H9 (cell line): ENCODE data around the gene EMC9. TPM values are rescaled to one million over a fixed set of nuclear protein-coding genes. Genes with fewer than 3 reads are reported as not detected.

ENCODE experiments used
- DNase-seq: peaks from one replicate; pipeline ENCODE4 v3.0.0-alpha.2; 2017
- H2AFZ ChIP-seq: one replicate; pipeline ENCODE4 v1.6.1; 2013; ENCODE audit warnings: mild to moderate bottlenecking, low read length, control low read depth, moderate library complexity
- H2AK5ac ChIP-seq: 2 replicates; pipeline ENCODE4 v1.6.1; 2013; ENCODE audit warnings: low read length, control low read depth, mixed read lengths; ENCODE audit not compliant: insufficient read length
- H2BK120ac ChIP-seq: one replicate; pipeline ENCODE4 v1.6.1; 2013; ENCODE audit warnings: low read depth, mild to moderate bottlenecking, low read length, control low read depth, inconsistent platforms; ENCODE audit not compliant: poor library complexity, severe bottlenecking
- H2BK12ac ChIP-seq: 2 replicates; pipeline ENCODE4 v1.6.1; 2013; ENCODE audit warnings: low read length, control low read depth, mixed read lengths, low read depth; ENCODE audit not compliant: insufficient read length
- H2BK15ac ChIP-seq: 2 replicates; pipeline ENCODE4 v1.6.1; 2013; ENCODE audit warnings: low read depth, low read length, control low read depth
- H2BK20ac ChIP-seq: one replicate; pipeline ENCODE4 v1.6.1; 2013; ENCODE audit warnings: low read depth, mild to moderate bottlenecking, low read length, control low read depth, inconsistent platforms; ENCODE audit not compliant: poor library complexity, severe bottlenecking
- H2BK5ac ChIP-seq: 2 replicates; pipeline ENCODE4 v1.6.1; 2013; ENCODE audit warnings: low read length, control low read depth, mixed read lengths; ENCODE audit not compliant: insufficient read length
- H3K14ac ChIP-seq: 2 replicates; pipeline ENCODE4 v1.6.1; 2013; ENCODE audit warnings: low read length, control low read depth; ENCODE audit not compliant: insufficient read depth
- H3K18ac ChIP-seq: 2 replicates; pipeline ENCODE4 v1.6.1; 2013; ENCODE audit warnings: low read depth, mild to moderate bottlenecking, mixed read lengths, low read length, control low read depth; ENCODE audit not compliant: insufficient read length
- H3K23ac ChIP-seq: 2 replicates; pipeline ENCODE4 v1.6.1; 2013; ENCODE audit warnings: low read length, control low read depth, mixed read lengths, low read depth; ENCODE audit not compliant: insufficient read length
- H3K23me2 ChIP-seq: 2 replicates; pipeline ENCODE4 v1.6.1; 2013; ENCODE audit warnings: low read depth, mild to moderate bottlenecking, mixed read lengths, low read length, control low read depth; ENCODE audit not compliant: insufficient read length, poor library complexity, severe bottlenecking
- H3K27ac ChIP-seq: 2 replicates; pipeline ENCODE4 v1.5.1; 2013; ENCODE audit warnings: low read length, control low read depth, mixed read lengths, low read depth; ENCODE audit not compliant: insufficient read length
- H3K27me3 ChIP-seq: 2 replicates; pipeline ENCODE4 v1.6.1; 2013; ENCODE audit warnings: low read length, control low read depth, inconsistent platforms; ENCODE audit not compliant: insufficient read depth
- H3K4ac ChIP-seq: 2 replicates; pipeline ENCODE4 v1.6.1; 2013; ENCODE audit warnings: low read depth, mild to moderate bottlenecking, control low read depth, inconsistent platforms, low read length, moderate library complexity
- H3K4me1 ChIP-seq: 2 replicates; pipeline ENCODE4 v1.6.1; 2013; ENCODE audit warnings: low read length, control low read depth, inconsistent platforms; ENCODE audit not compliant: insufficient read depth
- H3K4me2 ChIP-seq: 2 replicates; pipeline ENCODE4 v1.6.1; 2013; ENCODE audit warnings: low read length, control low read depth, mixed read lengths; ENCODE audit not compliant: insufficient read length, insufficient read depth
- H3K56ac ChIP-seq: 2 replicates; pipeline ENCODE4 v1.6.1; 2013; ENCODE audit warnings: low read depth, mild to moderate bottlenecking, mixed read lengths, low read length, control low read depth; ENCODE audit not compliant: insufficient read length
- H3K79me1 ChIP-seq: 2 replicates; pipeline ENCODE4 v1.6.1; 2013; ENCODE audit warnings: low read depth, mild to moderate bottlenecking, moderate library complexity, low read length, control low read depth, inconsistent platforms; ENCODE audit not compliant: insufficient read depth, poor library complexity, severe bottlenecking
- H3K79me2 ChIP-seq: 2 replicates; pipeline ENCODE4 v1.6.1; 2013; ENCODE audit warnings: low read length, control low read depth, inconsistent platforms; ENCODE audit not compliant: insufficient read depth
- H3K9ac ChIP-seq: 2 replicates; pipeline ENCODE4 v1.6.1; 2013; ENCODE audit warnings: low read length, control low read depth, mixed read lengths; ENCODE audit not compliant: insufficient read length; ENCODE audit errors: extremely low read depth
- H3K9me3 ChIP-seq: one replicate; pipeline ENCODE4 v1.6.1; 2013; ENCODE audit warnings: low read depth, low read length, inconsistent platforms; ENCODE audit not compliant: control insufficient read depth
- H3T11ph ChIP-seq: one replicate; pipeline ENCODE4 v1.6.1; 2013; ENCODE audit warnings: mild to moderate bottlenecking, low read length, control low read depth, inconsistent platforms
- H4K20me1 ChIP-seq: one replicate; pipeline ENCODE4 v1.6.1; 2013; ENCODE audit not compliant: control insufficient read depth, insufficient read length, insufficient read depth
- H4K5ac ChIP-seq: 2 replicates; pipeline ENCODE4 v1.6.1; 2013; ENCODE audit warnings: low read depth, mild to moderate bottlenecking, mixed read lengths, low read length, control low read depth; ENCODE audit not compliant: insufficient read length
- H4K8ac ChIP-seq: replicated peaks from 2 replicates; pipeline ENCODE4 v1.6.1; 2013; ENCODE audit warnings: low read length, control low read depth, mixed read lengths, low read depth; ENCODE audit not compliant: insufficient read length
- H4K91ac ChIP-seq: 2 replicates; pipeline ENCODE4 v1.6.1; 2013; ENCODE audit warnings: low read depth, mild to moderate bottlenecking, moderate library complexity, mixed read lengths, low read length, control low read depth; ENCODE audit not compliant: insufficient read length
- H3K27ac Mint-ChIP-seq, 3 experiments: 2 replicates in 2 of 3; 3 replicates in 1 of 3; pipeline ENCODE4 v1.8.0; 2020 to 2021; ENCODE audit warnings: mixed read lengths in 3 of 3, mild to moderate bottlenecking in 1 of 3, moderate library complexity in 1 of 3
- H3K27me3 Mint-ChIP-seq: 2 replicates; pipeline ENCODE4 v1.8.0; 2021; ENCODE audit warnings: low read depth, mild to moderate bottlenecking, moderate library complexity, mixed read lengths
- H3K36me3 Mint-ChIP-seq, 3 experiments: 2 replicates in 2 of 3; 3 replicates in 1 of 3; pipeline ENCODE4 v1.8.0; 2020 to 2021; ENCODE audit warnings: low read depth in 3 of 3, mixed read lengths in 3 of 3; ENCODE audit not compliant: insufficient read depth in 1 of 3
- H3K4me1 Mint-ChIP-seq, 2 experiments: 2 replicates each; pipeline ENCODE4 v1.8.0; 2020; ENCODE audit warnings: mixed read lengths in 2 of 2
- H3K4me3 Mint-ChIP-seq, 2 experiments: 2 replicates in 1 of 2; 3 replicates in 1 of 2; pipeline ENCODE4 v1.8.0; 2020 to 2021; ENCODE audit warnings: mild to moderate bottlenecking in 2 of 2, mixed read lengths in 2 of 2, moderate library complexity in 1 of 2
- H3K9me3 Mint-ChIP-seq, 2 experiments: 2 replicates in 1 of 2; 3 replicates in 1 of 2; pipeline ENCODE4 v1.8.0; 2020; ENCODE audit warnings: mild to moderate bottlenecking in 2 of 2, mixed read lengths in 2 of 2, moderate library complexity in 1 of 2
- WGBS: extraction: QIAGEN DNeasy Blood & Tissue Kit; methylation state at CpG from one replicate; pipeline ENCODE4 v1.1.7; 2013; ENCODE audit warnings: missing lambda C conversion rate, low lambda C conversion rate, mixed read lengths; ENCODE audit not compliant: insufficient read length; ENCODE audit errors: extremely low coverage; 5-methylcytosine and 5-hydroxymethylcytosine counted together
- total RNA-seq: library from RNA; stranded (reverse); gene quantifications from 2 replicates; pipeline ENCODE4 v1.2.1, GENCODE V29; 2021
- TF ChIP-seq, protein P1 (sequence below): fragments of 200-600 bp; sonication (generic); conservative IDR thresholded peaks from 3 replicates; pipeline ENCODE4 v1.8.0; 2021; ENCODE audit warnings: antibody characterized with exemption, mild to moderate bottlenecking

The EMC9 gene
- total RNA-seq, 1 experiment from 2014 or later = 52.9 TPM

DNA sequence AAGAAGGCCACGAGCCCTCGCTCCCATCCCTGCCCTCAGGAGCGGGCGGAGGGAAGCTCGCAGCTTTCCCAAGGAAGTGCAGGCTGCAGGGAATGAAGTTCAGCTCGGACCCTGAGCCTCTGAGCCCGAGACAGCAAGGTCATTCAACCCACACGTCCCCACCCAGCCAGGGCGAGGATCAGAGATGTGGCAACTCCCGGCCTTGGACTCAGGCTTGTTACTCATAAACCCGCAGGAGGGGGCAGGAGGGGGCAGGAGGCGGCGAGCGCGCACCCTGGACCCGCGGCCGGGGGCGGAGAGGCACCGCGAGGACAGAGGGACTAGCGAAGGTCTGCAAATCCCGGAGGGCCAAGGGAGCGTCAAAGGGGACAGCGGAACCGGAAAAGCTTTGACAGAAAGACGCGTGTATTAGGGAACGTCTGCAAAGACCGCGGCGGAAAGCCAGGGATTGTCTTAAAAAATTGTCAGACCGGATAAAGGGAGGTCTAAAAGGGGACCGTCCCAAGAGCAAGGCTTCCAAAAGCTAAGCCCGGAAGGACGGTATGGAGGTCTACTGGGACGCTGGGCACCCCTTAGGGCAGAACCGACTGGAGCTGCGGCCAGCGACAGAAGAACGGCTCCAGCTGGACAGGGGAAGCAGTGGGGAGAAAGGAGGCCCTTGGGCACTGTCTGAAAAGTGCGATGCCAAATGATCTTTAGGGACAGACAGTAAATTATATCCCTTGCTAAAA lies 27.4 kb downstream of the EMC9 start:
- H3K27ac Mint-ChIP-seq = peak overlapping the region; percentile 93 to 100 (median 98); a peak in 6 of 7 replicates
- Histone ChIP-seq H2BK20ac (no peak overlapping the region), H2BK5ac (no peak overlapping the region), H4K8ac (no peak overlapping the region), H3K9me3 (no peaks in the 10 kb centered on the region), H2BK15ac (no peak overlapping the region), H2BK120ac (no peak overlapping the region), H3K27me3 (no peaks in the 10 kb centered on the region), H4K5ac (no peak overlapping the region), H3K56ac (no peak overlapping the region), H3K9ac (peak overlapping the region; percentile 41), H3K4ac (no peak overlapping the region), H3K4me2 (peak overlapping the region; percentile 76), H3K18ac (no peak overlapping the region), H4K91ac (no peak overlapping the region), H4K20me1 (no peaks in the 10 kb centered on the region), H3K14ac (no peak overlapping the region), H3K79me1 (no peaks in the 10 kb centered on the region), H2AK5ac (no peak overlapping the region), H2AFZ (no peak overlapping the region), H3T11ph (no peak overlapping the region), H3K27ac (peak overlapping the region; percentile 36), H3K4me1 (no peaks in the 10 kb centered on the region), H3K23ac (no peak overlapping the region), H2BK12ac (no peak overlapping the region), H3K23me2 (peaks cover 13% of the 10 kb centered on the region), H3K79me2 (no peaks in the 10 kb centered on the region)
- H3K4me1 Mint-ChIP-seq = peaks cover 13 to 15% of the 10 kb centered on the region in 2 experiments
- WGBS = no CpG with 5 or more reads among the region's 42 CpGs
- H3K9me3 Mint-ChIP-seq = no peaks in the 10 kb centered on the region; a peak in 1 of 5 replicates
- TF ChIP-seq, protein P1, sequence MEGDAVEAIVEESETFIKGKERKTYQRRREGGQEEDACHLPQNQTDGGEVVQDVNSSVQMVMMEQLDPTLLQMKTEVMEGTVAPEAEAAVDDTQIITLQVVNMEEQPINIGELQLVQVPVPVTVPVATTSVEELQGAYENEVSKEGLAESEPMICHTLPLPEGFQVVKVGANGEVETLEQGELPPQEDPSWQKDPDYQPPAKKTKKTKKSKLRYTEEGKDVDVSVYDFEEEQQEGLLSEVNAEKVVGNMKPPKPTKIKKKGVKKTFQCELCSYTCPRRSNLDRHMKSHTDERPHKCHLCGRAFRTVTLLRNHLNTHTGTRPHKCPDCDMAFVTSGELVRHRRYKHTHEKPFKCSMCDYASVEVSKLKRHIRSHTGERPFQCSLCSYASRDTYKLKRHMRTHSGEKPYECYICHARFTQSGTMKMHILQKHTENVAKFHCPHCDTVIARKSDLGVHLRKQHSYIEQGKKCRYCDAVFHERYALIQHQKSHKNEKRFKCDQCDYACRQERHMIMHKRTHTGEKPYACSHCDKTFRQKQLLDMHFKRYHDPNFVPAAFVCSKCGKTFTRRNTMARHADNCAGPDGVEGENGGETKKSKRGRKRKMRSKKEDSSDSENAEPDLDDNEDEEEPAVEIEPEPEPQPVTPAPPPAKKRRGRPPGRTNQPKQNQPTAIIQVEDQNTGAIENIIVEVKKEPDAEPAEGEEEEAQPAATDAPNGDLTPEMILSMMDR = no peak
- H3K27me3 Mint-ChIP-seq = peaks cover 3% of the 10 kb centered on the region; the same call in 1 of the 2 replicates
- peak; percentile 89 for DNase-seq
- H3K4me3 Mint-ChIP-seq = peak overlapping the region; percentile 93 to 95
- peaks cover 9 to 35% (median 25%) of the 10 kb centered on the region in 3 experiments; a peak in 6 of 7 replicates for H3K36me3 Mint-ChIP-seq
